Vagina (tissue), 2 donors: ENCODE measurements around the gene SAFB2. TPM values are rescaled to one million over a fixed set of nuclear protein-coding genes. Genes with fewer than 3 reads are reported as not detected.

Experiments
- DNase-seq, 2 donors: peaks; one replicate each; pipeline ENCODE4 v3.0.0-alpha.2; 2017; ENCODE audit errors: extremely low spot score in 2 of 2
- H3K27ac ChIP-seq: fragments of 200-600 bp; sonication (generic); one replicate; pipeline ENCODE4 v1.5.1; 2019
- H3K27me3 ChIP-seq: fragments of 200-600 bp; sonication (generic); one replicate; pipeline ENCODE4 v1.5.1; 2019
- H3K36me3 ChIP-seq, 2 donors: fragments of 200-600 bp; sonication (generic); one replicate each; pipeline ENCODE4 v1.5.1; 2017 to 2019
- H3K4me1 ChIP-seq: fragments of 200-600 bp; sonication (generic); one replicate; pipeline ENCODE4 v1.5.1; 2019
- H3K4me3 ChIP-seq, 2 donors: fragments of 200-600 bp; sonication (generic); 1 replicate in 1 of 2; 2 replicates in 1 of 2; pipeline ENCODE4 v1.5.1; 2016 to 2019
- H3K9me3 ChIP-seq: fragments of 200-600 bp; sonication (generic); one replicate; pipeline ENCODE4 v1.5.1; 2019
- POLR2A ChIP-seq, 2 donors: fragments of 450-650 bp; IDR thresholded peaks; one replicate each; pipeline ENCODE4 v1.6.1; 2017; ENCODE audit warnings: antibody characterized with exemption in 2 of 2, mild to moderate bottlenecking in 2 of 2, moderate library complexity in 2 of 2
- POLR2AphosphoS5 ChIP-seq, 2 donors: sonication (generic); formaldehyde crosslinking; IDR thresholded peaks; one replicate each; pipeline ENCODE4 v1.9.0; 2017; ENCODE audit warnings: antibody characterized with exemption in 2 of 2, mild to moderate bottlenecking in 2 of 2, low read depth in 1 of 2; ENCODE audit not compliant: insufficient read depth in 1 of 2
- intact Hi-C: fragments of 100-400 bp; cut with DNase I; formaldehyde crosslinking; loops from one replicate; pipeline ENCODE4 v1.15.1; 2023
- total RNA-seq: library from RNA; depleted of rRNA; stranded (reverse); fragments of >200 nt; gene quantifications from one replicate; pipeline ENCODE4 v1.2.3, GENCODE V29; 2016
- TF ChIP-seq, protein P1 (sequence below), 3 experiments: fragments of 450-650 bp in 2 of 3; fragments of 200-600 bp in 1 of 3; sonication (generic) in 1 of 3; IDR thresholded peaks; one replicate each; pipeline ENCODE4 v1.5.1; 2017 to 2019; ENCODE audit warnings: antibody characterized with exemption in 3 of 3, mild to moderate bottlenecking in 2 of 3, moderate library complexity in 2 of 3

Gene SAFB2
- total RNA-seq, 1 donor from 2014 or later: 85.4 TPM

GRCh38 chr19:5594521-5594950 lies 28.0 kb downstream of the SAFB2 start:
- H3K9me3 ChIP-seq: no peaks in the 10 kb centered on the region
- no peak overlapping the region for H3K4me3 ChIP-seq
- no peaks in the 10 kb centered on the region for H3K4me1 ChIP-seq
- no peaks in the 10 kb centered on the region for H3K27me3 ChIP-seq
- peaks cover 2 to 100% of the 10 kb centered on the region in 2 donors for H3K36me3 ChIP-seq
- TF ChIP-seq, protein P1, sequence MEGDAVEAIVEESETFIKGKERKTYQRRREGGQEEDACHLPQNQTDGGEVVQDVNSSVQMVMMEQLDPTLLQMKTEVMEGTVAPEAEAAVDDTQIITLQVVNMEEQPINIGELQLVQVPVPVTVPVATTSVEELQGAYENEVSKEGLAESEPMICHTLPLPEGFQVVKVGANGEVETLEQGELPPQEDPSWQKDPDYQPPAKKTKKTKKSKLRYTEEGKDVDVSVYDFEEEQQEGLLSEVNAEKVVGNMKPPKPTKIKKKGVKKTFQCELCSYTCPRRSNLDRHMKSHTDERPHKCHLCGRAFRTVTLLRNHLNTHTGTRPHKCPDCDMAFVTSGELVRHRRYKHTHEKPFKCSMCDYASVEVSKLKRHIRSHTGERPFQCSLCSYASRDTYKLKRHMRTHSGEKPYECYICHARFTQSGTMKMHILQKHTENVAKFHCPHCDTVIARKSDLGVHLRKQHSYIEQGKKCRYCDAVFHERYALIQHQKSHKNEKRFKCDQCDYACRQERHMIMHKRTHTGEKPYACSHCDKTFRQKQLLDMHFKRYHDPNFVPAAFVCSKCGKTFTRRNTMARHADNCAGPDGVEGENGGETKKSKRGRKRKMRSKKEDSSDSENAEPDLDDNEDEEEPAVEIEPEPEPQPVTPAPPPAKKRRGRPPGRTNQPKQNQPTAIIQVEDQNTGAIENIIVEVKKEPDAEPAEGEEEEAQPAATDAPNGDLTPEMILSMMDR (IDR thresholded peaks at IDR 0.05): no peak
- no peak for TF ChIP-seq POLR2A (IDR thresholded peaks at IDR 0.05)
- no peak for TF ChIP-seq POLR2AphosphoS5 (IDR thresholded peaks at IDR 0.05; ENCODE audit: insufficient read depth in 1 of 2, low read depth in 1 of 2)
- H3K27ac ChIP-seq: no peak overlapping the region
- intact Hi-C loops: no loop called here
- no peak for DNase-seq

- TF ChIP-seq, protein P1 (IDR thresholded peaks at IDR 0.05): no peak
- TF ChIP-seq POLR2AphosphoS5 (IDR thresholded peaks at IDR 0.05; ENCODE audit: insufficient read depth in 1 of 2, low read depth in 1 of 2) (no peak), POLR2A (IDR thresholded peaks at IDR 0.05) (no peak)
- H3K9me3 ChIP-seq: no peaks in the 10 kb centered on the region
- DNase-seq: no peak
- H3K27me3 ChIP-seq: no peaks in the 10 kb centered on the region
- intact Hi-C loops: no loop called here
- H3K4me1 ChIP-seq: no peaks in the 10 kb centered on the region
- H3K27ac ChIP-seq: no peak overlapping the region
- H3K36me3 ChIP-seq: peaks cover 2 to 100% of the 10 kb centered on the region in 2 donors
- H3K4me3 ChIP-seq: no peak overlapping the region
Observed at GRCh38 chr19:5593343-5594255, 29.0 kb downstream of the SAFB2 start.

GRCh38 chr19:5592531-5593342 lies 29.8 kb downstream of the SAFB2 start:
- TF ChIP-seq POLR2AphosphoS5 (IDR thresholded peaks at IDR 0.05; ENCODE audit: insufficient read depth in 1 of 2, low read depth in 1 of 2): no peak
- TF ChIP-seq, protein P1 (IDR thresholded peaks at IDR 0.05): no peak
- no peak for TF ChIP-seq POLR2A (IDR thresholded peaks at IDR 0.05)

GRCh38 chr19:5591476-5591875 lies 31.1 kb downstream of the SAFB2 start:
- H3K9me3 ChIP-seq: no peaks in the 10 kb centered on the region
- DNase-seq: no peak
- no peak for TF ChIP-seq POLR2A (IDR thresholded peaks at IDR 0.05)
- no peak for TF ChIP-seq POLR2AphosphoS5 (IDR thresholded peaks at IDR 0.05; ENCODE audit: insufficient read depth in 1 of 2, low read depth in 1 of 2)
- TF ChIP-seq, protein P1 (IDR thresholded peaks at IDR 0.05): no peak
- peaks cover 3% of the 10 kb centered on the region for H3K4me1 ChIP-seq
- H3K27ac ChIP-seq: no peak overlapping the region
- H3K4me3 ChIP-seq: no peak overlapping the region
- H3K27me3 ChIP-seq: no peaks in the 10 kb centered on the region
- H3K36me3 ChIP-seq: peaks cover 2 to 99% of the 10 kb centered on the region in 2 donors
- intact Hi-C loops: no loop called here

More at GRCh38 chr19:5592531-5593342, 29.8 kb downstream of the SAFB2 start:
- no peak overlapping the region for H3K4me3 ChIP-seq
- H3K36me3 ChIP-seq: peaks cover 2 to 100% of the 10 kb centered on the region in 2 donors
- no peaks in the 10 kb centered on the region for H3K9me3 ChIP-seq
- no peak for DNase-seq
- intact Hi-C loops: no loop called here
- no peak overlapping the region for H3K27ac ChIP-seq
- H3K4me1 ChIP-seq: no peaks in the 10 kb centered on the region
- H3K27me3 ChIP-seq: no peaks in the 10 kb centered on the region
